Endothelial cell of umbilical vein (primary cell): ENCODE measurements around the gene BLTP3B. TPM values are rescaled to one million over a fixed set of nuclear protein-coding genes. Genes with fewer than 3 reads are reported as not detected.

Experiments
- BruUV-seq: library from RNA; stranded (reverse); fragments of 400-500 nt; replicated peaks from 2 replicates; lab custom pipeline; 2021; lab: Mats Ljungman, UMichigan
- CTCF ChIA-PET: fragments of 300-600, 350-600 bp; sonication (Branson Sonifier 250); formaldehyde crosslinking; loops from one replicate; lab custom pipeline; 2021; ENCODE audit warnings: antibody characterized with exemption, inconsistent platforms; lab: Charles Lee
- POLR2A ChIA-PET: fragments of 300-600, 350-600 bp; sonication (Branson Sonifier 250); formaldehyde crosslinking; loops from one replicate; lab custom pipeline; 2021; ENCODE audit warnings: antibody characterized with exemption, inconsistent platforms; lab: Charles Lee
- DNase-seq: peaks from one replicate; pipeline ENCODE4 v3.0.0-alpha.2; 2011; ENCODE audit warnings: low read depth, low spot score
- FAIRE-seq: peaks from 2 replicates; lab custom pipeline; 2011; peaks lifted over from hg19 to GRCh38; lab: Jason Lieb, UNC
- H2AFZ ChIP-seq: 2 replicates; pipeline ENCODE4 v1.6.0; 2012; ENCODE audit warnings: low read depth, low read length, control low read depth, inconsistent platforms
- H3K27ac ChIP-seq: 2 replicates; pipeline ENCODE4 v1.5.1; 2011; ENCODE audit warnings: low read depth, mild to moderate bottlenecking, control low read depth, low read length, moderate library complexity; ENCODE audit not compliant: insufficient read depth
- H3K27me3 ChIP-seq, 2 experiments: 2 replicates each; pipeline versions ENCODE4 v1.6.0 to v1.6.1; 2011; ENCODE audit warnings: low read length in 2 of 2, mixed read lengths in 1 of 2; ENCODE audit not compliant: control insufficient read depth in 2 of 2, insufficient read depth in 2 of 2
- H3K36me3 ChIP-seq, 2 experiments: 2 replicates in 1 of 2; 3 replicates in 1 of 2; pipeline ENCODE4 v1.5.1; 2011; ENCODE audit warnings: low read length in 2 of 2, mild to moderate bottlenecking in 1 of 2, moderate library complexity in 1 of 2; ENCODE audit not compliant: control insufficient read depth in 2 of 2, insufficient read depth in 2 of 2; ENCODE audit errors: extremely low read depth in 1 of 2
- H3K4me1 ChIP-seq: 3 replicates; pipeline ENCODE4 v1.5.1; 2011; ENCODE audit warnings: mild to moderate bottlenecking, low read length; ENCODE audit not compliant: control insufficient read depth, insufficient read depth; ENCODE audit errors: extremely low read depth
- H3K4me2 ChIP-seq: 2 replicates; pipeline ENCODE4 v1.6.1; 2011; ENCODE audit warnings: low read length, control low read depth, mixed read lengths; ENCODE audit not compliant: insufficient read depth
- H3K4me3 ChIP-seq, 3 experiments: fragments of 200-600 bp in 1 of 3; sonication (generic), shearing (Covaris generic) in 1 of 3; replicated peaks in 1 of 3; 2 replicates each; pipeline ENCODE4 v1.5.1; 2011 to 2016; ENCODE audit warnings: control low read depth in 3 of 3, low read length in 3 of 3, mild to moderate bottlenecking in 2 of 3, inconsistent platforms in 1 of 3, low read depth in 1 of 3, moderate library complexity in 1 of 3; ENCODE audit not compliant: insufficient read depth in 1 of 3
- H3K79me2 ChIP-seq: 2 replicates; pipeline ENCODE4 v1.6.0; 2012; ENCODE audit warnings: low read length, inconsistent platforms; ENCODE audit not compliant: control insufficient read depth, insufficient read depth
- H3K9ac ChIP-seq: replicated peaks from 2 replicates; pipeline ENCODE3; 2011; ENCODE audit warnings: low read length, control low read depth; ENCODE audit not compliant: insufficient read depth; ENCODE audit errors: extremely low read depth
- H3K9me1 ChIP-seq: replicated peaks from 3 replicates; pipeline ENCODE4 v1.6.0; 2011; ENCODE audit warnings: mild to moderate bottlenecking, low read length; ENCODE audit not compliant: control insufficient read depth, insufficient read depth; ENCODE audit errors: extremely low read depth
- H3K9me3 ChIP-seq: replicated peaks from 2 replicates; pipeline ENCODE4 v1.5.1; 2012; ENCODE audit warnings: low read length, inconsistent platforms; ENCODE audit not compliant: control insufficient read depth, insufficient read depth
- H4K20me1 ChIP-seq: replicated peaks from 2 replicates; pipeline ENCODE3; 2011; ENCODE audit warnings: mild to moderate bottlenecking, low read length; ENCODE audit not compliant: control insufficient read depth, insufficient read depth; ENCODE audit errors: extremely low read depth
- CTCF ChIP-seq, 2 donors: IDR thresholded peaks; 1 replicate in 1 of 2; 2 replicates in 1 of 2; pipeline ENCODE4 v1.5.1; 2011; ENCODE audit warnings: low read length in 2 of 2, mild to moderate bottlenecking in 2 of 2, moderate library complexity in 2 of 2, control low read depth in 1 of 2, inconsistent platforms in 1 of 2, low read depth in 1 of 2; ENCODE audit not compliant: insufficient read depth in 1 of 2; ENCODE audit errors: extremely low read depth in 1 of 2
- EZH2 ChIP-seq: IDR thresholded peaks from 2 replicates; pipeline ENCODE4 v1.6.1; 2012; ENCODE audit warnings: borderline replicate concordance, low read depth, mild to moderate bottlenecking, moderate library complexity, low read length, inconsistent platforms; ENCODE audit not compliant: severe bottlenecking
- FOS ChIP-seq: IDR thresholded peaks from 2 replicates; pipeline ENCODE4 v1.6.1; 2011; ENCODE audit warnings: mild to moderate bottlenecking, low read length, moderate library complexity, borderline replicate concordance; ENCODE audit not compliant: insufficient read depth
- GATA2 ChIP-seq: IDR thresholded peaks from 2 replicates; pipeline ENCODE4 v1.7.0; 2011; ENCODE audit warnings: low read depth, mild to moderate bottlenecking, moderate library complexity, mixed read lengths, low read length; ENCODE audit not compliant: insufficient read length, insufficient read depth
- JUN ChIP-seq: IDR thresholded peaks from 2 replicates; pipeline ENCODE4 v1.6.1; 2011; ENCODE audit warnings: borderline replicate concordance, low read depth; ENCODE audit not compliant: insufficient read length, insufficient read depth
- MYC ChIP-seq: IDR thresholded peaks from one replicate; pipeline ENCODE4 v1.6.1; 2011; ENCODE audit warnings: mild to moderate bottlenecking, low read depth, low read length
- POLR2A ChIP-seq: IDR thresholded peaks from 2 replicates; pipeline ENCODE4 v1.6.1; 2012; ENCODE audit warnings: low read depth, mild to moderate bottlenecking, control low read depth, low read length
- POLR2AphosphoS5 ChIP-seq: IDR thresholded peaks from 2 replicates; pipeline ENCODE4 v1.6.1; 2012; ENCODE audit warnings: low read depth, mild to moderate bottlenecking, control low read depth, low read length, moderate library complexity; ENCODE audit not compliant: insufficient read depth
- dilution Hi-C: fragments of 300-500 bp; cut with MboI; formaldehyde crosslinking; loops from one replicate; pipeline ENCODE4 v1.15.0; 2019; ENCODE audit warnings: low sequenced_read_pairs; ENCODE audit not compliant: extremely low pct_ligation_motif_present
- intact Hi-C: fragments of 100-400 bp; cut with micrococcal nuclease; formaldehyde crosslinking; loops from one replicate; pipeline ENCODE4 v1.10.0; 2022
- polyA plus RNA-seq, 4 experiments: library from polyadenylated mRNA; depleted of rRNA in 3 of 4; stranded (reverse) in 3 of 4; unstranded in 1 of 4; fragments of >200 nt; gene quantifications; 2 replicates each; pipeline versions ENCODE4 v1.2.1 to v1.2.3, GENCODE V29; 2011 to 2012; ENCODE audit warnings: missing spikeins in 1 of 4
- total RNA-seq: library from RNA; stranded (reverse); gene quantifications from 2 replicates; pipeline ENCODE4 v1.2.3, GENCODE V29; 2021
- TF ChIP-seq, protein P1 (sequence below): IDR thresholded peaks from 2 replicates; pipeline ENCODE4 v1.6.1; 2011; ENCODE audit not compliant: insufficient read depth, insufficient read length

Gene BLTP3B
- total and polyA plus RNA-seq, 2 donors (not counting 3 experiments of a cell fraction or from before 2014, with no cell fraction given), result 5.4 to 17.9 TPM

DNA sequence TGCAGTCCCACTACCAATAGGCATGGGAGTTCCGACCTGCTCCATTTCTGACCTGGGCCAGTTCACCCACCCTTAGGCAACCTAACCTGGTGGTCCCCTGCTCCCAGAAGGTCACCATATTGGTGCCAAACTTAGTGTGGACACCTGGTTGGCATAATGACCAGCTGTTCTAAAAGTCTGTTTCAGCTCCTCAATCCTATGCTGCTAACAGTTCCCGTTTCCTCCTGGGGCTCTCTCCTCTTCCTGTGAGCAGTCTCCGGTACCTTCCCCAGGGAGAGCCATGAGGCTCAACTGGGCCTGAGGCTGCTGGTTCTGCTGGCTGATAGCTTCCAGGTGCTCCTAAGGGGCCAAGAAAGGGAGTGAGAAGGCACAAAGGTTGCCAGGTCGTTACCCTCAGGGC, 15.9 kb upstream of the BLTP3B start:
- Histone ChIP-seq H3K9me3 (no peaks in the 10 kb centered on the region), H3K27me3 (peaks cover 0 to 2% of the 10 kb centered on the region in 2 experiments), H2AFZ (no peak overlapping the region), H3K36me3 (no peaks in the 10 kb centered on the region), H3K4me1 (no peaks in the 10 kb centered on the region), H3K4me3 (no peak overlapping the region), H4K20me1 (no peaks in the 10 kb centered on the region), H3K27ac (no peak overlapping the region), H3K9me1 (no peaks in the 10 kb centered on the region), H3K9ac (no peak overlapping the region), H3K4me2 (no peak overlapping the region), H3K79me2 (no peaks in the 10 kb centered on the region)
- FAIRE-seq, result no peak
- no TSS peak for BruUV-seq
- ChIA-PET POLR2A (no interaction called here), CTCF (interaction anchor here (0.6 kb wide), 1 partner anchor 10 kb away, joined by 3 read pairs; no protein-coding TSS in a partner anchor)
- dilution Hi-C loops, result no loop called here
- DNase-seq, result no peak
- TF ChIP-seq FOS (no peak), POLR2A (no peak), EZH2 (no peak), JUN (no peak), CTCF (IDR thresholded peaks at IDR 0.05; ENCODE audit: extremely low read depth in 1 of 2, insufficient read depth in 1 of 2, low read depth in 1 of 2, low read length in 2 of 2) (no peak), POLR2AphosphoS5 (no peak), GATA2 (no peak), MYC (no peak)
- TF ChIP-seq, protein P1, sequence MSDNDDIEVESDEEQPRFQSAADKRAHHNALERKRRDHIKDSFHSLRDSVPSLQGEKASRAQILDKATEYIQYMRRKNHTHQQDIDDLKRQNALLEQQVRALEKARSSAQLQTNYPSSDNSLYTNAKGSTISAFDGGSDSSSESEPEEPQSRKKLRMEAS, result no peak
- intact Hi-C loops, result loop anchor here (10.0 kb wide), 1 partner anchor 246 kb away; no protein-coding TSS in a partner anchor
